Fibroblast of skin of scalp (primary cell): ENCODE measurements around the gene NAT16.

Source experiments
- DNase-seq: peaks from one replicate; pipeline ENCODE4 v3.0.0-alpha.2; 2013

Gene NAT16

DNA sequence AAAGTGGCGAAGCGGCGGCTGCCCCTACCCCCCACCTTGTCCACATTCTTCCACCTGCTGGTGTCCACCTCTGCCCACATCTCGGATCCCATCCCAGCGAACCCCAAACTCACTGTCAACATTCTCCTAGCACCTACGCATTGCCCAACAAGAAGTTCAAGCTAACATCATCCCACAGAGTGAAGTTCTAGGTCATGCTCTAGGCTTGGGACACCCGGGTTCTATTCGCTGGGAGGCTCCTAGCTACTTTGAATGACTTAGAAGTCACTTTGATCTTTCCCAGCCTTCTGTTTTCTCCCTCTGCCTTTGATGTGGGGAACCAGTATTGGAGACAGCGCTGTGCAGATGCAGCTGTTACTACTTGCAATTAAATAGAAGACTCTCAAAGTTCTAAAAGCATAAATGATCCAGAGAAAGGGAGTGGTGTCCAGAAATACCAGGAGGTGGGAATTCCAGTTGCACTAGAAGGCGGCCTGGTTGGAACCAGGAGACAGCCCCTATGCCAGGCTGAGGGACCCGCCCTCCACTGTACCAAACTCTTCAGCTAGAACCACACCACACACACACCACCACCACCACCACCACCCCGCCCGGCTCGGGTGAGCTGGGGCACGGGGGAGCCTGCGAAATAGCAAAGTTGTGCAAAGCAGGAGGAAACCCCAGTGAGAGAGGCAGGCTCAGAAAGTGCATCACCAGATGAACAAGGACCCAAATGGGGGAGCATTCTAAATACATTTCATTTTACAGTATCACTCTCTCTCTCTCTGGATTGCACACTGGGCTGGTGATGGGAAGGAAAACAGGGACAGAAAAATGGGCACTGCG, 9.3 kb downstream of the NAT16 start:
- DNase-seq, result no peak

DNA sequence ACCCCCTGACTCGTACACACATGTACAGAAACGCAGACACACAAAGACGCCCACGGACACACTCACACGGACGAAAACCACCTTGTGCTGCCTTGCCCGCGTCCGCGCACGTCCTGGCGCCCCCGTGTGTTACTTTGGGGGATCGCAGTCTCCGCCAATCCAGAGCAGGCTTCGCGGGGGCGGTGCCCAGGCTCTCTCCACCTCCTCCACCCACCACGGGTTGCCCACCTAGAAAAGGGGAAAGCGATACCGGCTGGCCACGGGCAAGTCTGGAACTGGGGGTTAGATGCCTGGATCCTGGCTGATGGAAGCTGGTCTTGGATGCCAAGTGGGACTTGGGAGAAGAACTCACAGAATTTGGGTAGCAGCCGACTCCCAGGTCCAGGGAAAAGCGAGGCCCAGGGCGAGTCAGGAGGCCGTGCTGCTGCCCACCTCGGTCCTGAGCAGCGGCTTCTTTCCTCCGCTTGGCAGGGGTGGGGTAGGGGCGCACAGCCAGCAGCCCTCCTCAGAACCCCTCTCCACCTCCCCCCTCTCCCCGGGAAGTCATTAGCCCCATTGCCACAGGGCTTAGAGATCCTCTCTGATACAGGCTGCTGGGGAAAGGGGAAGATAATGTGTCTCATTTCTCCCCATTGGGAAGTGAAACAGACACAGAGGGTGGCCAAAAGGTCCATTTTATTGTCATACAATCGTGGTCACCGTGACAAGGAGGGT, 10.1 kb downstream of the NAT16 start:
- peak; percentile 52 for DNase-seq

DNA sequence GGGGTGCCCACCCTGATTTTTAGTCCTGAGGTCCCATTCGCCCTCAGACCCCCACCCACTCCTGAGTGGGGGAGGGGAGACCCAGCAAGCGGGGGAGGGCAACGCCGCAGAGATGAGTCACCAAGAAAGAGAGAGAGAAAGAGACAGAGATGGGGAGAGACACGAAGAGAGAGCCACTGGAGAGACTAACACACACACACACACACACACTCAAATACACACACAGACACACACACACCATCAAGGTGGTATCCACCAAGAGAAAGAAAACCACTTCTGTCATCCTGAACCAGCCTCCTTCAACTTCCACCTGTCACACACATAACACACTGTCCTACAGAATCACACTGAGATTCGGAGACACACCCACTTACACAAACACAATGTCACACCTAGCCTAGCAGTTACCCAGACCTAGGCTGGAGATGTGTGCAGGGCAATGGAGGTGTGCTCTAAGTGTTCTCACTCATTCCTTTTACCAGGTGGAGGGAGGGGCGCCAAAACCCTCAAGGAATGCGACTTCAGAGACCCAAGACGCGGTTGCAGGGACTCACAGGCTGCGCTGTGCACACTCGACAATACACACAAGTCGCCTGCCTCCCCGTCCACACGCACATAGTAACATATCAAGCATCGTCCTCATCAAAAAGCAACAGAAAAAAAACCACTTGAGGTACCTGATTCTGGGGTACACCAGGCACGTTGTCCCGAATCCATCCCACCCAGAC, 10.8 kb downstream of the NAT16 start:
- no peak for DNase-seq

DNA sequence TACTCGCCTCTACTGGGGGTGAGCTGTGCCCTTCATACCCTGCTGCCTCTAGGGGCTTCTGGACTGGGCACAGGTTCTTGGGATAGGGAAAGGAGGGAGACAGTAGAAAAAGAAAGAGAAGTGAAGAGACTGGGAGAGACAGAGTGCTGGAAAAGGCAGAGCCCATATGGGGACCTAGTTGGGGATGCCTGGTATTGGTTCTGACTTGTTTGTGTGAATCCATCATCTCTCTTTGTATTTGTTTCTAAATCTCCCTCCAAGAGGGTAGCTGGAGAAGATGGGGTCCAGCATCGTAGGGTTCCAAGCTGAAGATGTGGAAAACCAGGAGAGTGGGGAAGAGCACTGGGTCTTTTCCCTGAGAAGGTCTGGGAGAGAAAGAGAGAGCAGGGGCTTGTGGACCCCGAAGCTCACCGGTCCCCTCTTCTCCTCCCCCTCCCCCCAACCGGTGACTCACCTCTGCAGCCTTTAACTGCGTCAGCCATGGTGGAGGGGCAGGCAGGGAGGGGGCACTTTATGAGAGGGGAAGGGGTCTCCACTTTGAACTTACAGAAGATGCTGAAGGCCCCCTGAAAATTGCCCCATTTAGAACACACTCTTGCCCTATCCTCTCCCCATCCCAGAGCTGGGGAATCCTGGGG, 11.6 kb downstream of the NAT16 start:
- no peak for DNase-seq

DNA sequence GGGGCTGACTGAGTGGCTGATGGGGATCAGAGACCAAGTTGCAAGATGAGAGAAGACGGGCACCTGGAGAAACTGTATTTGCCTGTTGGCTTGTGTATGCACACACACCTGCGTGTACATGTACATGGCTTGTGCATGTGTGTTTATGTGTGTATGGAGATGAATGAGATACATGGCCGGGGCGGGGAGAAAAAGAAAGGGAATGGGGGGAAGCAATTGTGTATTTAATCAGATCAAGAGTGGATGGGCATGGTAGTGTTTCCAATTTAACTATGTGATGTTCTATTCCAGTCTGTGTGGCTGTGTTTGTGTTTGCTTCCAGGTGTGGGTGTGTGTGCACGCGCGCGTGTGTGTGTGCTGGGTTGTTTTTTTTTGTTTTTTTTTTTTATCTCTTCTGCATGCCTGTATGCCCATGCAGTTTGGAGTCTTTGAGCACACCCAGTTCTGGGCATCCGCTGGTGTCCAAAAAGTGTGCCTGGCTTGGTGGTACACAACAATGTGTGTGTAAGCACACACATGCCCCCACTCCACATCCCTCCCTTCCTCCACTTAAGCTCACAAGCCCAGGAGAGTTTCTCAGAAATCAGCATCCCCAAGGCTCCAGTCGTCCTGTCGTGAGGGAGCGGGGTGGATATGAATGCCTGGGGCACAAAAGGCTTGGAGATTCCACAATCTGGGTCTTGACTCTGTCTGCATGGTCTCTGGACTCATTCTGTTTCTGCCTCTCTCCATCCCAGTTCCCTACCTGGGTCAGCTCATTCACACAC, 12.3 kb downstream of the NAT16 start:
- DNase-seq, result no peak

DNA sequence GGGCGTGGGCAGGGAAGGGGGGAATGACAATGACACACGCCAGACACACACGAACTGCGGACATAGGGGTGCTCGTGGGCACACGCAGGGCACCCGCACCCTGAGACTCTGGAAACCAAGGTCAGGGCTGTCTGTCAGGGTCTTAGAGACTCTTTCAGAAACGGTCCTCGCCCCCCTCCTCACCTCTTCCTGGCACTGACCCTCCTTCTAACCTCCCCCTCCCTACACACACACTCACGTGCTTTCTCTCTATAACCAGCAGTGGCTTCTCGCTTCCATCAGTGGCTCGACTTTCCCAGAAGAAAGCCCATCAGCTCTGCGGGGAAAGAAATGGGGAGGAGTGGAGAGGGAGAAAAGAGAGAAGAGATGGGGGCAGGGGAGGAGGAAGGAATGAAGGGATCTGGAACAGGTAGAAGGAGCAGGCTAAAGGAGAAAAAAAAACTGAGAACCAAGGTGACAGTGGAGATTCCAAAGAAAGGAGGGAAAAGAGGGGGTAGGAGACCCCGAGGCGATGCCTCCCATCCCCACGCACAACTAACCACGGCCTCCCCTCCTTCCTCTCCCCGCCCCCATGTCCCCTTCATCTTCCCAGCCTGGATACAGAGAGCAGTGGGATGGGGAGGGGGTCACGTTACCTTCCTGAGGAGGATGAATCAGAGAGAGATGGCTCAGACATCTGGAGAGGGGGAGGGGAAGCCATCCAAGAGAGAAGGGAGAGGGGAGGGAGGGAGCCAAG, 13.0 kb downstream of the NAT16 start:
- DNase-seq, result no peak

DNA sequence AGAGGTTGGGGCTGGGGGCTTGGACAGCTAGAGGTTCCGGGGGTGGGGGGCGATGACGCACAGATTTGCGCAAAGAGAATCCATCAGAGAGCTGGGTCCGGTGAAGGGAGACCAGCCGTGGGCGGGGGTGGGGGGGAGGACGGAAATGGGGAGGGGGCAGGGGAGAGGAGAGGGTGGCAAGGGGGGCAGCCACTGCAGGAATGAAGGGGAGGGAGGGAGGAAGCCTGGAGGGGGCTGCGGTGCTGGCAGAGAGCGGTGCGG, 13.5 kb downstream of the NAT16 start:
- no peak for DNase-seq

DNA sequence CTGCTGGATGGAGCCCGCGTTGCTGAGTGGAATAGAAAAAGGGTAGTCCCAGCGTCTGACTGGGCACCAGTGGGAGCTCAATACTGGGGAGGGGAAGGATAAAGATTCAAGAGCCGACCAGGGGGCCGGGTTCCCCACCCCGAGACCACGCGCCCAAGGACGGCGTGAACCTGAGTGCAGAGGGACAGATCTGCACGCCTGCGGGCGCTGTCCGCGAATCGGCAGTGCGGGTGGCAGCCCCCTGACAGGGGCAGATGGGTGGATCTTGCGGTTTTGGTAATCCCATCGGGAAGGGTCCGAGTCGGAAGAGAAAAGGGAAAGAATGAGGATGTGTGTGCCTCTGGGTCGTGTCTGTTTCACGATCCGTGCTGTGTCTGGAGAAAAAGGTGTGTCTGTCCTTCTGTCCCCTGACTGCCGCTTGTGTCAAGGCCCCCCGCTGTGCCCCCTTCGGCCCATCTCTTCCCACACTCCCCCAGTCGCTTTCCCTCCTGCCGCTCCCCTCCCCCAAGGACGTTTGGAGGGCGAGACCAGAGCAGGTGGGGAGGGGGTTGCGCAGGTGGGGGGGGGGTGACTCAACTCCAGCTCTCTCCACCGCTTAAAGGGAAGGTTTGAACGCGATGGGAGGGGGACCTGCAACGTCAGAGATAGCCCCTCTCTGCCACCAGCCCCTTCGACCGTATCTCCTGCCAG, 14.0 kb downstream of the NAT16 start:
- no peak for DNase-seq

DNA sequence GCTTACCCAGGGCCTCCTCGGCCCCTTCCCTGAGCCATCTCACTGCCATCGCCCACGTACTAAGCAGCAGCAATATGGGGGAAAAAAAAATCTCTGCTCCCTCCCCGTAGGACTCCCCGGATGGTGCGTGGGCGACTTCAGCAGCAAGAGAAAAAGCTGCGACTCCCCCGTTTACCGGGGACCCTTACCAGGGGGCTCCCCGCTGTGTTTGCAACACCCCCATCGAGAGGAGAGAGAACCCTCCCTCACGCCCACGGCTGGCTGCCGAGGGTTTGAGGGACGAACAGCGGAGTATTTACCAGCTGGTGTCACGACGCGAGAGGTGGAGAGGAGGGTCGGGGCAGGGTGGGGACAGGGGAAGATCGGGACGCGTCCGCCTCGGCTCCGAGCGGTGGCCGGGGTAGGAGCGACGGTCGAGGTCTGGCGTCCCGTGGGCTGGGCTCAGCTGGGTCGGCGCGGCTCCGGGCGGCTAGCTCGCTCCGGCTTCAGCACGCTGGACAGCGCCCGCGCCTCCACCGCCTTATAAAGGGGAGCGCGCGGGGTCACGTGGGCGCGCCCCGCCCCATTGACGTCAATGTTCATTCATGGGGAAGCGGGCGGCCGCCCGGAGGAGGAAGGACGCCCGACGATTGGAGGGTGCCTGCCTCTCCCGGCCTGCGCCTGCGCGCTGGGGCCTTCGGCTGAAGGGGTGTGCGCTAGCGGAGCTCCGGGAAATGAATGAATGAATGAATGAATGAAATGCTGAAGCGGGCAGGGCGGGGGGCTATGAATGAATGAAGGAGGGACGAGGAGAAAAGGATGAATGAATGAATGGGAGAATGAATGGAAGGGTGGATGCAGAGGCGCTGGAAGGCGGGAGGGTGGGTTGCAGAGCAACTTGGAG, 14.8 kb downstream of the NAT16 start, which contains the start of gene VGF:
Gene VGF (minus strand): TSS at position 495 of the 883 bp plus-strand sequence. CDS start 726 bp downstream, outside the sequence.
- DNase-seq, result peak; percentile 96

DNA sequence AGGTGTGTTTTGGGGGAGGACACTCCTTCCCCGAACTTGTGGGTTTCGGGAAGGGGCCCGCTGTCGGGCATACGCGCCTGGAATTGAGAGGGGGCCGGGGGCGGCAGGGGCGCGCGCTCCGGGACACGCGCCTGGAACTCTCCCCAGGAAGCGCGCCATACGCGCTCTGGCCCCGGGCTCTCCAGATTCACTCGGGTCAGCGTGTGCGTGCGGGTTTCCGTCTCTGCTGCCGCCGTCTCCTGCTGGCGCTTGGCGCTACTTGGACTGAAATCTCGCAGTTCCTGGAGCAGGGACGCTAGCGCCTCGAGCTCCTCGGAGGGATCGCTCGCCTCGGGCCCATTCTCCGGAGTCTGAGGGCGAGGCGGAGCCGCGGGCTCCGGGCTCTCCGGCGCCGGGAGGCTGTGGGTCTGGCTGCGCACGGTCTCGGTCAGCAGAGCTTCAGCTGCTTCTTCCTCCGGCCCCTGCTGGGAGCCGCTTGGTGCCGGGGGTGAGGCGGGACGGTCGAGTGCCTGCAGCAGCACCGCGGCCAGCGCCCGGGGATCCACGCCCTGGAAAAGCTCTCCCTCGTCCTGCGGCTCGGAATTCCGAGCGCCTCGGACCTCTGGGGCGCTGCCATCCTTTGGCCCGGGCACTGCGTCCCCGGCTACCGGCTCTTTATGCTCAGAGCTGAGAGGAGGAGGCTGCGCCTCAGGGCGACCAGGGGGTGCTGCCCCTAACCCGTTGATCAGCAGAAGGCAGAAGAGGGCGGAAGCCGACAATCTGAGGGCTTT, 15.8 kb downstream of the NAT16 start:
- peak; percentile 59 for DNase-seq

DNA sequence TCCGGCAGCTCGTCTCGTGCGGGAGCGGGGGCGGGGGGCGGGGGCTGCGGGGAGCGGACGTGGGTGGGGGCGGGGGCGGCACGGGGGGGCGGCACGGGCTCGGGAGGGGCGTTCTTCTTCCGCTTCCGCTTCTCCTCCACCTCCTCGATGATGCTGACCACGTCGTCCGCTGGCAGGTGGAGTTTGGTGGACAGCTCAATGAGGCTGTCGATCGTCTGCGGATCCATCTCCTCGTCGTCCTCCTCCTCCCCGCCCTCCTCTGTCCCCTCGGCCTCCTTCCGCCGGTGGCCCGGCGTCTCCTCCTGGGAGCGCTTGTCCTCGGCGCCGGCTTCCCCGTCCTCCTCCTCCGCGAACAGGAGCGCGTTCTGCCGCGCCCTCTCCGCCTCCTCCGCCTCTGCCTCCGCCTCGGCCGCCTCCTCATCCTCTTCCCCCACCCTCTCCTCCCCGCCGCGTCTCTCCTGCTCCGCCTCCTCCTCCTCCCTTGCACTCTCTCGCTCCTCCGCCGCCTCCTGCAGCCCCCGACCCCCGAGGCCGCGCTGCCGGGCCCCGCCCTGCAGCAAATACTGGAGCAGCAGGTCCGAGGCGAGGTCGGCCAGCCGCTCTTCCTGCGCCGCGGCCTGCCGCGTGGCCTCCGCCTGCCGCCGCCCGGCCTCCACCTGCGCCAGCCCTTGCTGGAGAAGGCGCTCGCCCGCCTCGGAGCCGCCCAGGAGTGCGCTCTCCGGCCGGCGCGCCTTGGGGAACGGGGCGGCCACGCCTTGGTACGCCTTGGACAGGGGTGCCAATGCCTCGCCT, 16.6 kb downstream of the NAT16 start:
- DNase-seq, result no peak

DNA sequence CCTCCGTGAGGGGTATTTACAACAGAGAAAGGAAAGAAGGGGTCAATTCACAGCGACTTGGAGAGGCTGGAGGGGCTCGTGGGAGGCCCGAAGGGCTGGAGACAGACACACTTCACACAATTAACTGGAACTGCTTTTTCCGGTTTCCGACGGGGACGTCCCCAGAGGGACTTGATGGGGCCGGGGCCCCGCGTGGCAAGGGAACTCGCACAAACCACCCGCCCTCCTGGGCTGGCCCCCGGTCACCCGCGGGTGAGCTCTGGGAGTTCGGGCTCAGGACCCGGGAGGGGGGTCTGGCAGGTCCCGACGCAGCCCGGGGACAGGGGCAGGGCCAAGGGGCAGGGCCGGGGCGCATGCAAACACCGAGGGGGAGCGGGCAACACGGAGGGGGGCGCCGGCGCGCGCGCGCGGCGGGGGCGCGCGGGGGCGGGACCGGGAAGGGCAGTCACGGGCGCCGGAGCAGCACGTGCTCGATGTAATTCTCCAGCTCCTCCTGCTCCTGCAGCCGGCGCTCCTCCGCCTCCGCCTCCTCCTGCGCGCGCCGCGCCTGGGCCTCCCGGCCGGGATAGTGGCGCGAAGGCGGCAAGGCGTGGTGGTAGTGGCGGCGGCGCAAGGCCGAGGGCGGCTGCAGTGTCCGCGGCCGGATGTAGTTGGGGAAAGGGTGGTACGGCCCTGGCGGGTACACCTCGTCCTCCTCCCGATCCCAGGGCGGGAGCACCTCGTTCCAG, 17.4 kb downstream of the NAT16 start:
- peak; percentile 47 for DNase-seq

DNA sequence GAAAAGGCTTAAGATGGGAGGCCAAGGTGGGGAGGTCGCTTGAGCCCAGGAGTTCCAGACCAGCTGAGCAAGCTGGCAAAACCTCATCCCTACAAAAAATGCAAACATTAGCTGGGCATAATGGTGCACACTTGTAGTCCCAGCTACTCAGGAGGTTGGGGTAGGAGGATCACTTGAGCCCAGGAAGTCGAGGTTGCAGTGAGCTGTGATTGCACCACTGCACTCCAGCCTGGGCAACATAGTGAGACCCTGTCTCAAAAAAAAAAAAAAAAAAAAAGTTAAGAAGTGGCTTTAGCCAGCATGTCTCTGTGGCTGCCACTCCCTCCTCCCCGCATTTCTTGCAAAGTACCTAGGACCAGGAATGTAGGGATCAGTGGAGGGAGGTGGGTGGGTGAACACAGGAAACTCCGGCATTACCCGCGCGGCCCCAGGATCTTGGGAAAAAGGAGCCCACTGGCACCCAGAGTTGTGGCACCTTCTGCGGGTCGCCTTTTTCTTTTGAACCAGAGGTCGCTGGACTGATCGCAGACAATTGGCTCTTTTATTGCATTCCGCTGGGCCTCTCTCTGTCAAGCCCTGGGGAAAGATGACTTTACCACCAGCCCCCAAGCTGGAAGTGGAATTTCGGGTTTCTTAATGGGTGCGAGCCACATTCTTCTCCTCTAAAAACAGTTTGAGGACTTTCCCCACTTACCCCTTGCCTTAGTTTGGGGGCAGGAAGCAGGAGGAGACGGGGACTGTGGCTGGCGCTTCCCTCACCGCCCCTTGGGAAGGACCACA, 18.2 kb downstream of the NAT16 start:
- no peak for DNase-seq

DNA sequence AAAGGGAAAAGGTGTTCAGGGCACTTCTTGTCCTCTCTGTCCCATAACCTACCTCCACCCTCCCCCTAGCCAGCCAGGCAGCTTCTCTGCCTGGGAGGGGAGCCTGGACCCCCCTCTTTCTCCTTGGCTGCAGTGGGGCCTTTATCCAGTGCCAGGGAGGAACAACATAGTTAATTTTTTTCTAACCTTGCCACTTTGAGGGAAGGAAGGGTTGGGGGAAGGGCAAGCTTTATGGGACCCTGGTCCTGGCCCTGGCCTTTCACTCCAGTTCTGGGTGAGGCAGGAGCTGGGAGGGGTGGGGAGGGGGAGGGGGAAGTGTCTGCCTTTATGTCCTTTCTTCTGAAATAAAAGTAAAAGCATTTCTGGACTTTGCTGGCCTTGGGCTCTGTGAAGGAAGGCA, 19.2 kb downstream of the NAT16 start:
- DNase-seq, result no peak

DNA sequence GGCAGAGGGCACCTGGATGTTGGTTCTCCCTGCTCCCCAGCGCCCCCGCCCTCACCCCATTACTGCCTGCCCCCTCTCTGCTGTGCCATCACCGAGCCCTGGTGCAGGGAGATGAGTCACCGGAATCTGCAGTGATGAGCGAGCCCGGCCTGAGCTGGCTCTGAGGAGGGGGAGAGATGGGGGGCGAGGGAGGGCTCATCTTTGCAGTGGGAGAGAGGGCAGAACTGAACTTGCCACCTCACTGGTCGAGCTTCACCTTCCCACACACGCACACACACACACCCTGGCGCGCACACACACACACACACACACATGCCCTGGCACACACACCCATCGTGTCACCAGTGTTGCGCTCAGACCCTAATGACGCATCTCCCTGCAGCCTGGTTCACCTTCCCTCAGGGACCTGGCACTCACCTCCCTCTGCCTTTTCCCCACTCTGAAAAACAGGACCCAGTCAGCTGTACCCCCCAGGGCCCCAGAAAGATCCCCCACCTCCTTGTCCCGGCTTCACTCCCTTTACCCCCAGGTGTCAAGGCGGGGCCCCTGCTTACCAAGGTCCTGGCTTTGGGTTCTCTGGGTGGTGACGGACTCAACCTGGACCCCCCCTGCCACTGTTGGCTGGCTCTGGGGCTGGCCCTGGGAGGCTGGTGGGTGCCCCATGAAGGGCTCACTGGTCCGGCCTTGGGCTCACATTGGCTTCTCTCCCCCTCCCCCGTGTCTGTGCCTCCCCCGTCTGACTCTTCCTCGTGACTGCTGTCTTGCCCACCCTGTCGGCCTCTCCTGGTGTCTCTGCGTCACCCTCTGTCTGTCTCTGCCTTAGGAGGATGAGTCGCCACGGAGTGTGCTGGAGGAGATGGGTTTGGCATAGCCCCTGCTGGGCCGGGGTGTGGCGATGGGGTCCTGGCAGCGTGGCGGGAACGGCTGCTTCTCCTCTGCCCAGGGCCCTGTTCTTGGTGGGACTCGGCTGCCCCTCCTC, 20.1 kb downstream of the NAT16 start:
- peak; percentile 51 for DNase-seq
